Suppressor macrophage (primary cell): ENCODE results near the gene THADA.

Source experiments
- DNase-seq, 4 experiments: peaks; one replicate each; pipeline ENCODE4 v3.0.0-alpha.2; 2020 to 2022

THADA gene

DNA sequence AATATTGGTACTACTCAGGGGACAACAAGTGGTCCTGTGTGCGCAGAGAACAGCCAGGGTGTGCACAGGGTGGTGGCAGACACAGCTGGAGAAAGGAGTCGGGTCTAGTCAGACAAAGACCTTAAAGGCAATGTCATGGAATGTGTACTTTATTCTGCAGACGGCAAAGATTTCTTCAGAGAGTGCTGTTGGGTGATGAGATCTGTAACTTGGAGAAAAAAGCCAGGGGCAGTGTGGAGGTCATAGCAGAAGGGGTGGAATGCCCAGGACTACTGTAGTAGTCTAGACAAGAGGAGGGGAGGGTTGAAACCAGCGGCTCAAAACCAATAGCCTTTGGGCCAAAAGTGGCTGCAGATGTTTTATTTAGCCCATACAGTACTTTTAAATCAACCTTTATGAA, 248.1 kb downstream of the THADA start:
- no peak for DNase-seq

DNA sequence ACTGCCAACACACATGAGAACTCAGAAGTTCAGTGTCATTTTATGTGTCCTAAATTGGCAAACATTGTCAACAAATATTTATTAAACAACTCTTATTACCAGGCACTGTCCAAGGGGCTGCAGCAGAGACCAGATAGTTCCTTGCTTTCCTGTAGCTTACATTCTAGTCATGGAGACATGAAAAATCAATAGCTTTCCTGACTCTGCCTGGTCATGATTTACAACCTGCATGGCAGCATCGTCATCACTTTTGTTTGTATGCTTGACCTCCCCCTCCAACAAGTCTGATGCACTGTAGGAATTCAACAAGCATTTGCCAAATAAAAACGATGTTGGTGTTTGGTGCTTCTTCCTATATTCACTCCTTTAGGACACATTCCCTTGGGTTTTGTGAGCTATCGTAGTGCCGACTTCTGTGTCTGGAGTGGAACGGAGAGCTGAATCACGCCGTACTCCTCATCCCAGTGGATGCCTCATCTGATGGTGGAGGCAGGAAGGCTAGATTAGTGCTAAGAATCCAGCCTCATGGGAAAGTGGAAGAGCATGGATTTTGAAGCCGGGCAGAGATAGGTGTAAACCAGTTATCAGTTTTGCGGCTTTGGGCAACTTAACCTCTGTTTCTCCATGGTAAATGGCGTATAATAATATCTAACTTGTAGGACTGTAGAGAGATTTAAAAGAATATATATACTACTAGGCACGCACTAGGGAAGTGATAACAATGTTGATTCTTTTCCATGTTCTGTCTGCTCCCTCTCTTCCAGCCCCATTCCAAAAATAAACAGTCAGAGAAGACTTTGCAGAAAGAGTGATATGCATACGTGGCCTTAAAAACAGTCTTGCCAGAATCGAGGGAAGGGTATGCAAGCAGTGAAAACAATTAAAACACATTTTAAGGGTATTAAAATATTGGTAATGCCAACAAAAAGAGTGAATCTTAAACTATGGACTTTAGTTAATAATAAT, 249.0 kb downstream of the THADA start:
- no peak for DNase-seq

DNA sequence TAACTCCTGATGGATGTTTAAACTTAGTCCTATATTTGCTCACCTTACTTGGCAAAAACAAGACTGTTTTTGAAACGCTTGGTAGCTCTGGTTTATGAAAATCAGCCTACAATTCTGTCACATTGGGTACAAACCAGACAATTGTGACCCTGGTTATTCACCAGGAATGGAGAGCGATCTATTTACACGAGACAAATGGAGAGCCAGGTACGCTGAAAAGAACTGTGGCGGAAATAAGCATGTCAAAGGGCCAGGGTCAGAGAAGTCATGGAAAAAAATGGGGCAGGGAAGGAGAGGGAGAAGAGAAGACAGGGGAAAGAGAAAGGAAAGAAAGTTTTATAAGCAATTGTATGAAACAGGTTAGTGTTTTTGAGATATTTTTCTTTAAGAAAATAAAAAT, 250.0 kb downstream of the THADA start:
- no peak for DNase-seq

- DNase-seq: no peak
These were observed 250.4 kb downstream of the THADA start for GRCh38 chr2:43345391-43345813.

GRCh38 chr2:43344868-43345373, 250.9 kb downstream of the THADA start:
- no peak for DNase-seq

GRCh38 chr2:43343573-43344304, 252.1 kb downstream of the THADA start:
- no peak for DNase-seq

DNA sequence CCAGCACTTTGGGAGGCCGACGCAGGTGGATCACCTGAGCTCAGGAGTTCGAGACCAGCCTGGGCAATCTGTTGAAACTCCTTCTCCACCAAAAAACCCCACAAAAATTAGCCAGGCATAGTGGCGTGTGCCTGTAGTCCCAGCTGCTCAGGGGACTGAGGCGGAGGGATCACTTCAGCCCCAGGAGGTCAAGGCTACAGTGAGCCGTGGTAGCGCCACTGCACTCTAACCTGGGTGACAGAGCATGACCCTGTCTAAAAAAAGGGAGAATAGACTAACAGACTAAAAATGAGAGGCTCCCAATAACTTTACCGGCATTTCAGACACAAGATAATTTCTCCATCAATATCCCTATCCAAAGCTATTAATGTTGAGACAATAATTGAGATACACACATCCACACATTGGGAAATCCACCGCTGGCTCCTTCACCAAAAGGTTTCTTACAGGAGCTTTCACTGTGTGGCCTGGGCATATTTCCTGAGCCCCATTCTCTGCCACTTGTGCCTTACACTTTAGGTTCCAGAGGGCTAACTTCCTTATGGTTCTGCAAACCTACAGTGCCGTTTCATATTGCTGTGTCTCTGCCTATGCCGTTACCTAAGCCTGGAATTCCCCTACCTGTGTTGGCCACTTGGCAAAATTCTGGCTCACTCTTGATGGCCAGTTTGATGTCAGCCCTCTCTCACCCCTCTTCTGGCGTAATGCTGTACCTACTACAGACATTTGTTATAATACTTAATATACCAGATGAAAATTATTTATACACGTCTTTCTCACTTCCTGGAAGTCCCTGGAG, 253.7 kb downstream of the THADA start:
- DNase-seq: no peak

DNA sequence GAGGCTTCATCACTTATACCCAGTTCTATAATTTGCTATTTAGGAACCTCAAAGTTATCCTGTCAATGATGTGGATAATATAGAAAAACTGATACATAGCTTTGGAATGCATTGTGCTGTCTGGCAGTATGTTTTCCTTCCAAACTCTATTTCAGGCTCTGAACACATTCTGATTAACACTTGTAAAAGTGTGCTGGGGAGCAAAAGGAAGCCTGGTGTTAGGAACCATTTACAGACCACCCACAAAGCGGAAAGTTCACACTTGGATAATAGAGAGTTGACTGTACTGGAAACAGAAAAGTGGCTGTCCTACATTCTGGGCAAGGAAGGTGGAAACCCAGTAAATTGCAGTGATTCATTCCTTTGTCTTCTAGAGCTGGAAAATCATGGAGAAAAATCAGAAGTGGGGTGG, 254.9 kb downstream of the THADA start:
- DNase-seq: no peak

DNA sequence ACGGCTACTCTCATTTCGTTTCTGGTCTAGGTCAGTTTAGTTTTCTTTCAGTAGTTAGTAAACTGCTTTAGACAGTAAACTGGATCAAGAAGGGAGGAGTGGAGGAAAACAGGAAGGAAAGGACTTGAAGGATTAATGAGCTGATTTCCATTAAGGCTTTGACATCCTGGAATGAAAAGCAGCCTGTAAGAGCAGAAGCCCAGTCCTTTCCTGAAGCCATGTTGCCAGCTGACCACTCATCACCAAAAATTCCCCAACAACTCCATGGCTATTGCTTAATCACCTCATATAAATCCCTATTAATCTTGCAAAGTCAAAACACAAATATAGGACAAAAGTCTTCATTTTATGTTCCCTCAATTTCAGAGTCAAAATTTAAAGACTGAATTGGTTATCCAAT, 255.8 kb downstream of the THADA start:
- no peak for DNase-seq

DNA sequence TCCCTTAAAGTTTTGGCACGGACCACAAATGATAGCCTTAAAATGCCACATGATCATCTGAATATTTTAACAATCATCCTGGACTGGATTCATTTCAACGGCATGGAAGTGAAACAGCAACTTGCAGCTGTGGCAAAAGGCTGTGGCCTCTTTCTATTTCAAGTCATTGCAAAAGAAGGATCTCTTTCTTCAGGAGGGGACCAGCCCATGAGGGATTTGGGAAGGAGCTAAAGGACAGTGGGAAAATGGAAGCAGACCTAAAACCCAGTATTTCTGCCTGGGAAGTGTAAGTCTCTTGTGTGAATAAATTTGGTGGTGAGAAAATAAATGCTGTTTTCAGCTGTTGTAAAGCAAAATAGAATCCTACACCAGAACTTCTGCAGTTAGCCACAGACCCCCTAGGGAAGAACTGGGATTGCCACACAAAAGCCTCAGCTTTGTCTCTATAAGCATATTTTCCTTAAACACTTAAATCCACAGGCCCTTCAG, 262.1 kb downstream of the THADA start:
- DNase-seq: peak; percentile 75 to 91 (median 82)

- peak; percentile 45 to 85 (median 70) for DNase-seq
These were observed 262.7 kb downstream of the THADA start for GRCh38 chr2:43333101-43333655.

GRCh38 chr2:43332653-43333052, 263.2 kb downstream of the THADA start:
- peak in 3 of 4 experiments; percentile 24 to 52 (median 25) for DNase-seq

- DNase-seq: peak; percentile 66 to 86 (median 78)
These were observed 264.4 kb downstream of the THADA start for GRCh38 chr2:43331422-43331821.

- no peak for DNase-seq
These were observed 266.2 kb downstream of the THADA start for GRCh38 chr2:43329637-43330036.

- no peak for DNase-seq
These were observed 267.0 kb downstream of the THADA start for GRCh38 chr2:43328832-43329231.

DNA sequence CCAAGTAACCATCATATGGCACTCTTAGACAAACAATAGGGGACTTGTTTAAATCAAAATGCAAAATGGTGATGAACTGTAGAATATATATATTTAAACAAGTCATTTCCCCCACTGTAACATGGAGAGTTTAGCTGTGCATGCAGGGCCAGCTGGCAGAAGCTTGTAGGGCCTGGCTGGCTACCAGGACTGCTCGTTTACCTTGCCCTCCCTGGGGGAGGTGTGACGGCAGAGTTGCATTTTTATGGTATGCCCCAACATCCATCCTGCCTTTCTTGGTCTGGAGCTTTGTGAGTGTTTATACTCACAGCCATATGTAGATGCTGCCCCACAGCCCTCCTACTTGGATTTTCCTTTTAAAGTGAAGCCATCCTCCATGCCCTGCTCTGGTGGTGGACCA, 267.7 kb downstream of the THADA start:
- DNase-seq: no peak

DNA sequence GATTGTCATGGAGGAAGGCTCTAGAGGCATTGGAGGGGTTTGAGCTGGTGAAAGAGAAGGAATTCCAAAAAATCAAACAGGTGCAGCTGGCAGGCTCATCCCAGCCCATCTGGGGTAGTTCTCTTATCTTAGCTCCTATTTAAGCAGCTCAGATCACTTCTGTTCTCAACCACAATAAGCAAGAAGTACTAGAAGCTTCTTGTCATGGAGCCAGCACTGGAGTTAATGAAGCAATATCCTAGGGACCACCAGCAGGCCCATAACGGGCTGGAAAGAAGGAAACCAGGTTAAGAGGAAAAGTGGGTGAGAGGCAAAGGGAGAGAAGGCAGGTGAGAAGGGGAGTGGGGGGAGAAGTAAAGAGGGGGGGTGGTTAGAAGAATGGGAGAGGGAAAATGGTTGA, 268.7 kb downstream of the THADA start:
- peak in 1 of 4 experiments; percentile 28 for DNase-seq

DNA sequence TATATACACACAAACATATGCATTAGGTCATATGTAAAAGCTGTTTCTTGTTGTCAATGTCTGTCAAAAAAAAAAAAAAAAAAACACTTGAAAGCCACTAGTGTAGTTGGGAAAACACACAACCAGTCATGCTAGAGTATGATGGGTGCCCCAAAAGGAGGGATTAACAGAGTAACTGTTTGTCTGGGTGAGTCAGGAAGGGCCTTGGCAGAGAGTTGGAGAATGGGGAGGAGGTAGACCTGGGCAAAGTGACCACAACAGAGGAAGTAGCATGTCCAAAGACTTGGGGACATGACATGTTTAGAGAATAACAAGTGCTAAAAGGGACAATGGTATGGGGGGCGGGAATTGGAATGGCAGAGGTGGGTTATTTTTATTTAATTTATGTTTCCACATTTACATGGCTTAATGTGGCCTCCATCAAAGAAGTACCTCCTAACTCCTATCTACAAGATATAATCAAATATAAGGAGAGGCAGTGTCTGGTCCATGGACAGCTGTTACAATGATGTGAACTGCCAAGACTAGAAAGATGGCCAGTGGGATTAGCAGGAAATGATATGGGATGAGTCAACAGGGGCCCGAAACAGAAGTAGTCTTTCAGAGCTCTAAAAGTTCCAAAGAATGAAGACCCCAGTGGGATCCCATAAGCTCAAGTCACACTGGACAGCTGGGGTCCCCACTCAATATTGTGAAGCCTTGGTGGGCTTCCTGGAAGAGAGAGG, 269.6 kb downstream of the THADA start:
- peak in 1 of 4 experiments; percentile 33 for DNase-seq

DNA sequence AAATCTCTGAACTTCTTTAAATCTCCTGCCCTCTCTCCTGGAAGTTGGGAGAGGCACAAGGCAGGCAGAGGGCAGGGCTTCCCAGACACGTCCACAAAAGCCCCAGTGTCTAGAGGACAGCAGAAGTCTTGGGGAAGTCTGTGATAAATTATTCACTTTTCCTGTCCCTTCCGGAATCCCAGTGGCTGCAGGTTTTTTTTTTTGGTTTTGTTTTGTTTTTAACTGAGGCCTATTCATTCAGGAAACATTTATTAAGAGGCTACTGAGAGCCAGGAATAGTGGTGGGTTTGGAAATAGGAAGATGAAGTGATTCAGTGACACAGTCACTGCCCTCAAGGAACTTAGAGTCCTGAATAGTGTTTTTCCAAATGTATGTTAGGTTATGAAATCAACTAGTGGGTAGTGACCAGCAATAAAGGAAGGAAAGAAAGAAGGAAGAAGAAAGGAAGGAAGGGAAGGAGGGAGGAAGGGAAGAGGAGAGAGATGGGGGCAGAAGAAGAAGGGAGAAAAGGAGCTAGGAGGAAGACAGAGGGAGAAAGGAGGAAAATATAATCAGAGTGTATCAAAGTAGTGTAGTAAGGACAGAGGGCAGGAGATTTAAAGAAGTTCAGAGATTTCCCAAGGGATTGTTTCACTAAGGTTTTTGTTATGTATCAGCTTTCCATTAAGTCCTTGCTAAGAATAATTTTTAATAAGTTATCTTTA, 270.6 kb downstream of the THADA start:
- DNase-seq: no peak

GRCh38 chr2:43324259-43325106, 271.4 kb downstream of the THADA start:
- no peak for DNase-seq
